ENCODE measurements around the gene C6orf89. TPM values are rescaled to one million over a fixed set of nuclear protein-coding genes. Genes with fewer than 3 reads are reported as not detected.
"Not testable (repeated sequence)": the region's sequence is repeated elsewhere in the genome, so short reads cannot be mapped to it uniquely, and the experiment has no call there.

Gene C6orf89
- total and polyA plus RNA-seq, 10 donors: 5.7 to 49.8 (median 34.7) TPM

- Histone ChIP-seq H3K4me1 (peaks cover 9 to 45% (median 26%) of the 10 kb centered on the region in 6 donors), H3K9me3 (no peaks in the 10 kb centered on the region), H3K27ac (no peak overlapping the region), H3K27me3 (replicated peaks in 1 of 7) (no peaks in the 10 kb centered on the region), H3K36me3 (peaks cover 0 to 35% (median 14%) of the 10 kb centered on the region in 6 donors), H3K4me3 (no peak overlapping the region)
- 94 to 97% (median 96%) methylated on average over 3 of the region's 3 CpGs for WGBS, 5 donors
- intact Hi-C loops (cut with DNase I; ENCODE audit: low total_unique reads): no loop called here
- no peak for DNase-seq
- TF ChIP-seq CTCF (IDR thresholded peaks at IDR 0.05 in 8 of 11, conservative IDR thresholded peaks at IDR 0.05 in 3 of 11) (no peak), POLR2AphosphoS5 (IDR thresholded peaks at IDR 0.05) (no peak), POLR2A (IDR thresholded peaks at IDR 0.05) (no peak)
Measured at GRCh38 chr6:36890112-36890663, 4.4 kb downstream of the C6orf89 start.

DNA sequence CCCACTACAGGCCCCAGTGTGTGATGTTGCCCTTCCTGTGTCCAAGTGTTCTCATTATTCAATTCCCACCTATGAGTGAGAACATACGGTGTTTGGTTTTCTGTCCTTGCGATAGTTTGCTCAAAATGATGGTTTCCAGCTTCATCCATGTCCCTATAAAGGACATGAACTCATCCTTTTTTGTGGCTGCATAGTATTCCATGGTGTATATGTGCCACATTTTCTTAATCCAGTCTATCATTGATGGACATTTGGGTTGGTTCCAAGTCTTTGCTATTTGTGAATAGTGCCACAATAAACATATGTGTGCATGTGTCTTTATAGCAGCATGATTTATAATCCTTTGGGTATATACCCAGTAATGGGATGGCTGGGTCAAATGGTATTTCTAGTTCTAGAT lies 5.4 kb downstream of the C6orf89 start:
- H3K27ac ChIP-seq; H3K9me3 ChIP-seq; H3K4me3 ChIP-seq; intact Hi-C loops (cut with DNase I; ENCODE audit: low total_unique reads); DNase-seq; H3K27me3 ChIP-seq (replicated peaks in 1 of 7): not testable (repeated sequence)
- WGBS, 5 donors: 94 to 100% (median 97%) methylated on average over 2 of the region's 2 CpGs
- Histone ChIP-seq H3K36me3 (peaks cover 0 to 45% (median 19%) of the 10 kb centered on the region in 6 donors), H3K4me1 (peaks cover 8 to 39% (median 21%) of the 10 kb centered on the region in 6 donors)

DNA sequence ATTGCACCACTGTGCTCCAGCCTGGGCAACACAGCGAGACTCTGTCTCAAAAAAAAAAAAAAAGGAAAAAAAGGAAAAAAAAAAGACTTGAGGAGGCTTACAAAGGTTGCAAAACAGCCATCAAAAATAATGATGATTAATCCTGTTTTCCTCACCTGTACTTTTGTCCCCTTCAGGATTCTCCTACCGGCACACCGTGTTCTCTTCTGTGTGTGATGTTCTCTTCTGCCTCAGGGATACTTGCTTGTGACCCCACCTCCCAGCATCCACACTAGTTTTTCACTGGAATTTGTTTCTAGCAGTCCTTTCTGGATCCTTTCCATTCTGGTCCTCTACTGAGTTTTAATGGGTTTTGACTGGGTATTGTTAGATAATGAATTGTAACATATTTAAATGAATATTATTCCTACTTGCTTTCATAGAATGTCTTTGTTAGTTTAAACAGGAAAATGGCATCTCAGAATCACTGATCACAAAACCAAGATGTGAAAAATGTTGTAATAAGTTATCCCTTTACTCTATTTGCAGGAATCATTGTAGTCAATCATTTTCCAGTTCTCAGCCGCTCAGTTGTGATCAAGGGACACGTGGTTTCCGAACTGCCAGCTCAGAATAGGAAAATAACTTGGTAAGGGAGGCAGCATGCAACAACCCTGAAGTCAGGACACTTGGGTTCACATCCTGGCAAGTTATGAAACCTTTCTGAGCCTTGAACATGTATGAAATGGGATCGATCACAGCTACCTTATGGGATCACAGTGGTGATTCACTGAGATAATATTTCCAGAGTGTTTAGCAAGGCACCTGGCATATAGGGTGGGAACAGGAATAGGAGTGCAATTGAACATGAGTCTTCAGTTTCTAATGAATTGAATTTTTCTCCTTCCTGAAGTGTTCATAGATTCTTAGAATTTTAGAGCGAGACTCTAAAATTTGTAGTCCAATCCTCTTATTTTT lies 8.5 kb downstream of the C6orf89 start:
- intact Hi-C loops (cut with DNase I; ENCODE audit: low total_unique reads): no loop called here
- Histone ChIP-seq H3K4me3 (no peak overlapping the region), H3K4me1 (peaks cover 0 to 8% (median 1%) of the 10 kb centered on the region in 6 donors), H3K36me3 (peaks cover 0 to 71% (median 31%) of the 10 kb centered on the region in 6 donors), H3K27ac (no peak overlapping the region), H3K27me3 (replicated peaks in 1 of 7) (no peaks in the 10 kb centered on the region), H3K9me3 (no peaks in the 10 kb centered on the region)
- WGBS, 5 donors: 92 to 96% (median 95%) methylated on average over 8 of the region's 8 CpGs
- no peak for DNase-seq
- no peak for TF ChIP-seq POLR2A (IDR thresholded peaks at IDR 0.05)
- no peak for TF ChIP-seq POLR2AphosphoS5 (IDR thresholded peaks at IDR 0.05)
- TF ChIP-seq CTCF (IDR thresholded peaks at IDR 0.05 in 8 of 11, conservative IDR thresholded peaks at IDR 0.05 in 3 of 11): no peak

GRCh38 chr6:36897609-36898008 lies 11.9 kb downstream of the C6orf89 start:
- no peak for DNase-seq
- TF ChIP-seq CTCF (IDR thresholded peaks at IDR 0.05 in 8 of 11, conservative IDR thresholded peaks at IDR 0.05 in 3 of 11) (no peak), POLR2AphosphoS5 (IDR thresholded peaks at IDR 0.05) (no peak), POLR2A (IDR thresholded peaks at IDR 0.05) (no peak)
- H3K27ac ChIP-seq: no peak overlapping the region
- intact Hi-C loops (cut with DNase I; ENCODE audit: low total_unique reads): no loop called here
- H3K4me1 ChIP-seq: no peaks in the 10 kb centered on the region
- H3K4me3 ChIP-seq: no peak overlapping the region
- 78 to 90% (median 87%) methylated on average over 6 of the region's 6 CpGs for WGBS, 5 donors
- peaks cover 4 to 95% (median 60%) of the 10 kb centered on the region in 6 donors for H3K36me3 ChIP-seq
- H3K9me3 ChIP-seq: no peaks in the 10 kb centered on the region
- H3K27me3 ChIP-seq (replicated peaks in 1 of 7): no peaks in the 10 kb centered on the region
